ENCODE data around the gene HSD17B12. TPM values are rescaled to one million over a fixed set of nuclear protein-coding genes. Genes with fewer than 3 reads are reported as not detected.

HSD17B12 gene
- total RNA-seq, 1 experiment from 2014 or later: 106 TPM

DNA sequence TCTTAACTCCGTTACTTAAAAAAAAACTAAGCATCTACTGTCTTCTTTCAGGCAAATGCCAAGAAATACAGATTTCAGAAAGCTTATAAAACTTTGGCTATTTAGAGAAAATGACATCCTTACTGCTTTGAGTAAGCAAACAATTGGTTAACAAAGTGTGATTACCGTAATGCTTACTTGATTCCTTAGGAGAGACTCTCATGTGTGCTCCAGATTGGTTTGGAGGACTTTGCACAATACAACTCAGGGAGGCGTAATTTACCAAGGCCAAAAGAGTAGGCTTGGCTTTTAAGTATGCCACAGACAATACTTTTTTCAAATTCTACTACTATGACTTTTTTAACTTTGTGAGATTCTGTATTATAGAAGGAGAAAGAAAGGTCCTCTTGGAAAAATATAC, 123.2 kb downstream of the HSD17B12 start:
- intact Hi-C loops (cut with micrococcal nuclease; ENCODE audit: unreplicated experiment) (no loop called here), in situ Hi-C loops (cut with HindIII; ENCODE audit: low pct_unique_long_range_greater_than_20kb, low sequenced_read_pairs) (no loop called here)
- H3K27me3 ChIP-seq (ENCODE audit: control insufficient read depth, insufficient read depth, low read length): no peaks in the 10 kb centered on the region
- TF ChIP-seq, protein P1, sequence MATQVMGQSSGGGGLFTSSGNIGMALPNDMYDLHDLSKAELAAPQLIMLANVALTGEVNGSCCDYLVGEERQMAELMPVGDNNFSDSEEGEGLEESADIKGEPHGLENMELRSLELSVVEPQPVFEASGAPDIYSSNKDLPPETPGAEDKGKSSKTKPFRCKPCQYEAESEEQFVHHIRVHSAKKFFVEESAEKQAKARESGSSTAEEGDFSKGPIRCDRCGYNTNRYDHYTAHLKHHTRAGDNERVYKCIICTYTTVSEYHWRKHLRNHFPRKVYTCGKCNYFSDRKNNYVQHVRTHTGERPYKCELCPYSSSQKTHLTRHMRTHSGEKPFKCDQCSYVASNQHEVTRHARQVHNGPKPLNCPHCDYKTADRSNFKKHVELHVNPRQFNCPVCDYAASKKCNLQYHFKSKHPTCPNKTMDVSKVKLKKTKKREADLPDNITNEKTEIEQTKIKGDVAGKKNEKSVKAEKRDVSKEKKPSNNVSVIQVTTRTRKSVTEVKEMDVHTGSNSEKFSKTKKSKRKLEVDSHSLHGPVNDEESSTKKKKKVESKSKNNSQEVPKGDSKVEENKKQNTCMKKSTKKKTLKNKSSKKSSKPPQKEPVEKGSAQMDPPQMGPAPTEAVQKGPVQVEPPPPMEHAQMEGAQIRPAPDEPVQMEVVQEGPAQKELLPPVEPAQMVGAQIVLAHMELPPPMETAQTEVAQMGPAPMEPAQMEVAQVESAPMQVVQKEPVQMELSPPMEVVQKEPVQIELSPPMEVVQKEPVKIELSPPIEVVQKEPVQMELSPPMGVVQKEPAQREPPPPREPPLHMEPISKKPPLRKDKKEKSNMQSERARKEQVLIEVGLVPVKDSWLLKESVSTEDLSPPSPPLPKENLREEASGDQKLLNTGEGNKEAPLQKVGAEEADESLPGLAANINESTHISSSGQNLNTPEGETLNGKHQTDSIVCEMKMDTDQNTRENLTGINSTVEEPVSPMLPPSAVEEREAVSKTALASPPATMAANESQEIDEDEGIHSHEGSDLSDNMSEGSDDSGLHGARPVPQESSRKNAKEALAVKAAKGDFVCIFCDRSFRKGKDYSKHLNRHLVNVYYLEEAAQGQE (IDR thresholded peaks at IDR 0.05; ENCODE audit: insufficient read depth in 1 of 2, low read depth in 2 of 2, low read length in 1 of 2): no peak
- TF ChIP-seq SIN3A (IDR thresholded peaks at IDR 0.05; ENCODE audit: borderline replicate concordance, insufficient read depth, low read depth, low read length) (no peak), POLR2AphosphoS5 (IDR thresholded peaks at IDR 0.05; ENCODE audit: low read depth, low read length) (no peak), TCF7L2 (IDR thresholded peaks at IDR 0.05; ENCODE audit: low read depth, low read length) (no peak)
- TF ChIP-seq, protein P2, sequence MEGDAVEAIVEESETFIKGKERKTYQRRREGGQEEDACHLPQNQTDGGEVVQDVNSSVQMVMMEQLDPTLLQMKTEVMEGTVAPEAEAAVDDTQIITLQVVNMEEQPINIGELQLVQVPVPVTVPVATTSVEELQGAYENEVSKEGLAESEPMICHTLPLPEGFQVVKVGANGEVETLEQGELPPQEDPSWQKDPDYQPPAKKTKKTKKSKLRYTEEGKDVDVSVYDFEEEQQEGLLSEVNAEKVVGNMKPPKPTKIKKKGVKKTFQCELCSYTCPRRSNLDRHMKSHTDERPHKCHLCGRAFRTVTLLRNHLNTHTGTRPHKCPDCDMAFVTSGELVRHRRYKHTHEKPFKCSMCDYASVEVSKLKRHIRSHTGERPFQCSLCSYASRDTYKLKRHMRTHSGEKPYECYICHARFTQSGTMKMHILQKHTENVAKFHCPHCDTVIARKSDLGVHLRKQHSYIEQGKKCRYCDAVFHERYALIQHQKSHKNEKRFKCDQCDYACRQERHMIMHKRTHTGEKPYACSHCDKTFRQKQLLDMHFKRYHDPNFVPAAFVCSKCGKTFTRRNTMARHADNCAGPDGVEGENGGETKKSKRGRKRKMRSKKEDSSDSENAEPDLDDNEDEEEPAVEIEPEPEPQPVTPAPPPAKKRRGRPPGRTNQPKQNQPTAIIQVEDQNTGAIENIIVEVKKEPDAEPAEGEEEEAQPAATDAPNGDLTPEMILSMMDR (IDR thresholded peaks at IDR 0.05): no peak
- H3K36me3 ChIP-seq (ENCODE audit: control insufficient read depth, insufficient read depth, low read length): no peaks in the 10 kb centered on the region
- H3K9me3 ChIP-seq (ENCODE audit: control insufficient read depth, insufficient read depth, low read depth, low read length): no peaks in the 10 kb centered on the region
- POLR2A ChIA-PET: no interaction called here
- no TSS peak for BruUV-seq (replicated peaks)
- CTCF ChIA-PET: no interaction called here
- H3K27ac ChIP-seq (ENCODE audit: low read length): no peak overlapping the region
- ATAC-seq (no peak), DNase-seq (ENCODE audit: low read depth, low spot score) (no peak)
- H3K4me3 ChIP-seq (ENCODE audit: low read depth in 2 of 2, low read length in 2 of 2): no peak overlapping the region
- H3K4me1 ChIP-seq (ENCODE audit: control insufficient read depth, insufficient read depth, low read length): no peaks in the 10 kb centered on the region

DNA sequence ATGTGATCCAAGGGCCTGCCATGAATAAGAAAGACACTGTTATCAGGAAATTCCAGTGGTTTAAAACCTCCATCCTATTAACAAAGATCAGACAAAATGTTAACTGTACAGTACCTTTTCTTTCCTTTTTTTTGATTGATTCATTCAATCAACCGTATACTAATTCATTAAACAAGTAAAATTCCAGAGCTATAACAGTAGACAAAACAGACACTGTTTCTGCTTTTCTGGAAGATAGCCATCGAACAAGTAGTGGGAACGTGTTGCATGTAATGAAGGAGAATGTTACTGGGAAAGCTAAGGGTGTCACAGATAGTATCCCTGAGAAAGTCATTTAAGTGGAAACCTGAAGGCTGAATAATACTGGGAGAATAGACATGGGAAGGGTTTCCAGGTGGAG, 126.4 kb downstream of the HSD17B12 start:
- no peaks in the 10 kb centered on the region for H3K36me3 ChIP-seq (ENCODE audit: control insufficient read depth, insufficient read depth, low read length)
- intact Hi-C loops (cut with micrococcal nuclease; ENCODE audit: unreplicated experiment): no loop called here

More for the DNA sequence above, 126.4 kb downstream of the HSD17B12 start:
- ChIA-PET CTCF (no interaction called here), POLR2A (no interaction called here)
- TF ChIP-seq SIN3A (IDR thresholded peaks at IDR 0.05; ENCODE audit: borderline replicate concordance, insufficient read depth, low read depth, low read length) (no peak), POLR2AphosphoS5 (IDR thresholded peaks at IDR 0.05; ENCODE audit: low read depth, low read length) (no peak), TCF7L2 (IDR thresholded peaks at IDR 0.05; ENCODE audit: low read depth, low read length) (no peak)
- TF ChIP-seq, protein P1 (IDR thresholded peaks at IDR 0.05; ENCODE audit: insufficient read depth in 1 of 2, low read depth in 2 of 2, low read length in 1 of 2): no peak
- TF ChIP-seq, protein P2 (IDR thresholded peaks at IDR 0.05): no peak
- Histone ChIP-seq H3K27ac (ENCODE audit: low read length) (no peak overlapping the region), H3K4me1 (ENCODE audit: control insufficient read depth, insufficient read depth, low read length) (no peaks in the 10 kb centered on the region), H3K9me3 (ENCODE audit: control insufficient read depth, insufficient read depth, low read depth, low read length) (no peaks in the 10 kb centered on the region), H3K4me3 (ENCODE audit: low read depth in 2 of 2, low read length in 2 of 2) (no peak overlapping the region), H3K27me3 (ENCODE audit: control insufficient read depth, insufficient read depth, low read length) (no peaks in the 10 kb centered on the region)
- ATAC-seq (no peak), DNase-seq (ENCODE audit: low read depth, low spot score) (no peak)
- in situ Hi-C loops (cut with HindIII; ENCODE audit: low pct_unique_long_range_greater_than_20kb, low sequenced_read_pairs): no loop called here
- BruUV-seq (replicated peaks): no TSS peak

Data from Panc1 (cell line).